Cardiac fibroblast (primary cell): ENCODE data around the gene TPCN2.

Experiments
- DNase-seq, 2 donors: peaks; one replicate each; pipeline versions ENCODE4 v3.0.0 to v3.0.0-alpha.2; 2010; ENCODE audit warnings: low read depth in 2 of 2
- H3K4me3 ChIP-seq, 2 donors: replicated peaks in 1 of 2; 1 replicate in 1 of 2; 2 replicates in 1 of 2; pipeline ENCODE4 v1.5.1; 2011; ENCODE audit warnings: low read depth in 2 of 2, low read length in 2 of 2, mild to moderate bottlenecking in 2 of 2, moderate library complexity in 1 of 2
- CTCF ChIP-seq: IDR thresholded peaks from one replicate; pipeline ENCODE4 v1.5.1; 2011; ENCODE audit warnings: low read depth, mild to moderate bottlenecking, low read length, inconsistent platforms

TPCN2 gene

GRCh38 chr11:69172674-69173073 is 123.9 kb downstream of the TPCN2 start:
- H3K4me3 ChIP-seq = no peak overlapping the region
- no peak for TF ChIP-seq CTCF
- peak in 1 of 2 donors; percentile 31 for DNase-seq

- H3K4me3 ChIP-seq = no peak overlapping the region
- no peak for DNase-seq
- TF ChIP-seq CTCF = no peak
Observed at GRCh38 chr11:69173331-69173730, 124.6 kb downstream of the TPCN2 start.

- TF ChIP-seq CTCF = no peak
- no peak overlapping the region for H3K4me3 ChIP-seq
- peak in 1 of 2 donors; percentile 38 for DNase-seq
Observed at GRCh38 chr11:69173925-69174581, 125.3 kb downstream of the TPCN2 start.

GRCh38 chr11:69174841-69175240 is 126.1 kb downstream of the TPCN2 start:
- TF ChIP-seq CTCF = no peak
- DNase-seq = no peak
- no peak overlapping the region for H3K4me3 ChIP-seq

GRCh38 chr11:69178819-69179482 is 130.2 kb downstream of the TPCN2 start:
- no peak overlapping the region for H3K4me3 ChIP-seq
- no peak for DNase-seq
- no peak for TF ChIP-seq CTCF

GRCh38 chr11:69180226-69180625 is 131.5 kb downstream of the TPCN2 start:
- TF ChIP-seq CTCF = no peak
- DNase-seq = no peak
- no peak overlapping the region for H3K4me3 ChIP-seq
